NCI-H748 (cell line): Measurements from ENCODE around the gene POU4F1.

ENCODE experiments used
- DNase-seq: peaks from one replicate; lab custom pipeline; 2025; ENCODE audit not compliant: unreplicated experiment; lab: John Stamatoyannopoulos, UW

Gene POU4F1

GRCh38 chr13:78607409-78608251 lies 4.3 kb upstream of the POU4F1 start:
- DNase-seq, result no peak

- peak; percentile 14 for DNase-seq
These were observed 3.4 kb upstream of the POU4F1 start for GRCh38 chr13:78606471-78607408.

GRCh38 chr13:78604782-78605611 lies 1.6 kb upstream of the POU4F1 start:
- DNase-seq, result peak; percentile 64

GRCh38 chr13:78602561-78603239 lies 652 bp downstream of the POU4F1 start:
- peak; percentile 67 for DNase-seq

- peak; percentile 58 for DNase-seq
These were observed 1.3 kb downstream of the POU4F1 start for GRCh38 chr13:78601874-78602560.

GRCh38 chr13:78601124-78601873 lies 2.1 kb downstream of the POU4F1 start:
- DNase-seq, result peak; percentile 67

- DNase-seq, result no peak
These were observed 3.0 kb downstream of the POU4F1 start for GRCh38 chr13:78600280-78600883.

- no peak for DNase-seq
These were observed 3.6 kb downstream of the POU4F1 start for GRCh38 chr13:78599645-78600279.

- DNase-seq, result no peak
These were observed 4.2 kb downstream of the POU4F1 start for GRCh38 chr13:78598966-78599644.

- no peak for DNase-seq
These were observed 5.1 kb downstream of the POU4F1 start for GRCh38 chr13:78598116-78598781.

- no peak for DNase-seq
These were observed 5.8 kb downstream of the POU4F1 start for GRCh38 chr13:78597602-78597932.

- no peak for DNase-seq
These were observed 6.4 kb downstream of the POU4F1 start for GRCh38 chr13:78596736-78597601.

GRCh38 chr13:78596399-78596735 lies 7.0 kb downstream of the POU4F1 start:
- no peak for DNase-seq

- DNase-seq, result no peak
These were observed 7.6 kb downstream of the POU4F1 start for GRCh38 chr13:78595495-78596398.

- DNase-seq, result peak; percentile 61
These were observed 8.8 kb downstream of the POU4F1 start for GRCh38 chr13:78594456-78594975.
